GM21576 (cell line): Measurements from ENCODE around the gene ITPKB.

Source experiments
- ATAC-seq: cut with Tn5 transposase; IDR thresholded peaks from one replicate; pipeline ENCODE4 v1.9.1; 2021; ENCODE audit warnings: mild to moderate bottlenecking, moderate library complexity; ENCODE audit not compliant: unreplicated experiment

The ITPKB gene

DNA sequence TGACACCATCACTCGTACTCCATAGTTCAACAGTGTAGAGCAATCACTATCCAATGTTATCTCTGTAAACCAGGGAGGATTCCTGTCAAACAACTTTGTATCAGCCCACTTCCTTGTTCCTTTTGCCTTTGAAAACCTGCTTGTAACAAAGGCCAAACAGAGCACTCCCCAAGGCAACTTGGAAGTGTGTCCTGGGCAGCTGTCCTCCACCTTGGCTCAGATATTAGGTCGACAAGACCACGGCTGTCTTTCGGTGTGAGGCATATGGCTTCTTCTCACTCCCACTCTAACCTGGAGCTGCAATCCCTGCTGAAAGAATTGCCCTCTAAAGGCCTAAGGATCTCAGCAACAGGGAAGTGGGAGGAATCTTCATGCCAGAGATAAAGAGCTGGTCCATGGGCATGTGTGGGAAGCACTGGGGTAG is 66.7 kb downstream of the ITPKB start:
- ATAC-seq, result no peak

DNA sequence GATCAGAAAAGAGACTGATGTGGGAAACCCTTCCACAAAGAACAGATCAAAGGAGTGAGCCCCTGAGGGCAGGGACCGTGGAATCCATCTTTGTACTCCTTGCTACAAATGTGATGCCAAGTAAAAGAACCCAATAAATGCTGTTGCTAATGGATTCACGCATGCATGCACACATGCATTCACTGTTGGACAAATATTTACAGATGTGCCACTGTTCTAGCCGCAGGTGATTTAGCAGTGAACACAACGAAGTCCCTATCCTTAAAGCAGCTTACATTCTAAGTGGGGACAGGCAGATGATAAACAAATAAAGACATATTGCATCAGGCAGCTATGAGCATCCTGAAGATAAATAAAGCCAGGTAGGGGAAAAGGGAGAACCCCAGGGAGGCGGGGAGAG is 67.8 kb downstream of the ITPKB start:
- no peak for ATAC-seq

DNA sequence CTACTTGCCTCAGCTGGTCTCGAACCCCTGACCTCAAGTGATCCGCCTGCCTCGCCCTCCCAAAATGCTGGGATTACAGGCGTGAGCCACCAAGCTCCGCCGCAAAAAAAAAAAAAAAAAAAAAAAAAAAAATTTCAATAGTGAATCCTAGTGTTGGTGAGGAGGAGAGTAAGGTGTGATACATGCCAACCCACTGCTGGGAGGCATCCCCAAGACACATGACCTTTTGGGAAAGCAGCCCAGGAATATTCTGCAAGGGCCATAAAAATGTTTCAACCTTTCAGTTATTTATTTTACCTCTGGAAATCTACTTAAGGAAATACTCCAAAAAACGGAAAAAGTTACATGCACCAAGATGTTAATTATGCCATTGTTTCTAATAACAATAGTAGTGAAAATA is 69.0 kb downstream of the ITPKB start:
- ATAC-seq, result no peak

DNA sequence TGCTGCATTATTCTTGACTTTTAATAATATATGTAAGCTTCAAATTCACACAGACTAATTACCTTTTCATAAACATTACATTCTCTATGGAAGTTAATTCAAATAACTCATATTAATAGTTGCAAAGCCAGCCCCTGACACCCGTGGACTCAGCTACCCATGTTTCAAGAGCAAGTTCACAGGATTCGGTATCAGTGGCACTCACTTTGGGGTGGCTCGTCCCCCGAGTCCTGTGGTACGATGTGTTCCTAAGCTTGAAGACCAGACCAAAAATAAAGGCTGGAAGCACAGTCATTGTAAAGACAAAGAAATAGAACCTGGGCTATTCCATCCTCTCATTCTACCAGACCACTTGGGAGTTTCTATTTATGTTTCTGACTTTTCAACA is 70.9 kb downstream of the ITPKB start:
- ATAC-seq, result no peak

DNA sequence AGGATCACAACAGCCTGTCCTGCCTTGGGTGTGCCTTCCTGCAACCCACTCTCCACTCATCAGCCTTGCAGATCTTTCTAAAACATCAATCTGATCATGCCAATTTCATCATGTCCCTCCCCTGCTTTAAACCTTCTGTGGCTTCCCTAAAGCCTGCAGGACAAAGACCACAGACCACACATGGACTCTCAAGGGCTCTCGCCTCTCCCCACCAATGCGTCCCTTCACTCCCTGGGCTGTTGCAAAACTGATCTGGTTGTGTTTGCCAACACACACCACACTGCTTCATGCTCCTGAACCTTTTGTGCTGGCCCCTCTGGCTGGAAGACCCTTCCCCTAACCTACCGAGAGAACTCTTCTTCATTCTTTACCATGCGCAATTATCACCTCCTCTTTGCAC is 72.4 kb downstream of the ITPKB start:
- no peak for ATAC-seq

DNA sequence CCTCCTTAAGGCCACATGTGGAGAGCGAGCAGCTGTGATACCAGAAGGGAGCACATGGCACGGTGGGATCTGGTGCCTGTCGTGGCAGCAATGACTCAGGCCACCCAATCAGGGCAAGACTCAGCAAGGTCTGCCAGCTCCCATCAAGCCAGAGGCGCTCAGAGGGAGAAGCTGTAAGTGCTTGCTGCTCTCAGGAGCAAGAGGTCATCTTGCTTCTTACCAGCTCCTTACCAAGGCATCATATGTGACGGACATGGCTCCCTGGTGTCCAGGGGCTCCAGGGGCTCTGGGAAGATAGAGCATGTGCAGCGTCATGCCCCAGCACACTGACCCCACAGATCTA is 72.9 kb downstream of the ITPKB start:
- no peak for ATAC-seq

DNA sequence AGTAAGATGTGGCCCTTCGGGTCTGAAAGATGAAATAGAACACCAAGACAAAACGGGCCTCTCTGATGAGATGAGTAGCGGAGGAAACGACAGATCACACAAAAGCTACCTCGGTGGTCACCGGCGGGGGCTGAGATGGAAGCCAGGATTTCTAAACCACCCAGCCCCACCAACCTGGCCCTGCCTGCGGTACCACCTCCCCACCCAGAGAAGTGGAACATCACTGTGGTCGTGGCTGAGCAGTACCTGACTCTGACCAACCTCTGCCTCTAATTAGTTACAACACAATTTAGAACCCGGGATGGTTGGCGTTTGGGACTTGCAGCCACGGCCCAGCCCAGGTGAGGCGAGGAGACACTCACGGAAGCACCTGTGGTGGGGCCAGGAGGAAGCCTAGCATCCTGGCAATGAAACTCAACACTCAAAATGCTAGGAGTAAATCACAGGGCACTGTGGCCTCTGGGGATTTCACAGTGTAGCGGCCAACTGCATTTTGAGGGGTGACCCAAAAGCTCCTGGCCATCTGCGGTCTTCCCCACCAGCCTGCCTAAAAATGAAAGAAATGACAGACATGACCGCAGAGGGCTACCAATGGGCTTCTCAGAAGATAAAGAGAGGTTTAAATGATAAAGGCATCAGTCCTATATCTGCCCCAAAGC is 73.4 kb downstream of the ITPKB start:
- no peak for ATAC-seq

DNA sequence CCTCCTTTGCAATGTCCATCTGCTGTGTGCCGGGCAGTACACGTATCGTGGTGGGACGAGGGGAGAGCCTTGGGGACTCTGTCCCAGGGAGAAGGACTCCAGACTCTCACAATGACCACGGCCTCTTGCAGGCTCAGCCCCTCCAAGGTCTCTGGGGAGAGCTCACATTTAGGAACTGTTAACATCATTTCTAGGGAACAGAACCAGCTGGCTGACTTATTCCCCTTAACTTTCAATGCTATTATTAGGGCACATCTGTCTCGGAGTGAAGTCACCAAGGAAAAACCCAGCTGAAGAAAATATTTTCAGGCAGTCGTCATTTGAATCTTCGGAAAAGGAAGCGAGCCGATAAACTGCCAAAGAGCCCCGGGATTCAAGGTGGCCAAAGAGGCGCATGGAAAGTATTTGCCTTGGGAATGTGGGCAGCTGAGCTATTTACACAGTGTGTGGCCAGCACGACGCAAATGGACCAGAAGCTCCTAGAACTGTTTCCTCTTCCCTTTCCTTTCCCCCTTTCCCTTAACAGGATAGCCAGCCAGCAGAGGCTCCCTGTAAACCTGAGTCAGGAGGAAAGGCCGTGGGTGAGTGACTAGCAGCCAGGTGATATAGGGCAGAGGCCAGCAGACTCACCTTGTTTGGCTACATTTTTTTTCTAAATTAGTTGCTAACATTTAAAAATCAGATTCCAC is 74.5 kb downstream of the ITPKB start:
- no peak for ATAC-seq

DNA sequence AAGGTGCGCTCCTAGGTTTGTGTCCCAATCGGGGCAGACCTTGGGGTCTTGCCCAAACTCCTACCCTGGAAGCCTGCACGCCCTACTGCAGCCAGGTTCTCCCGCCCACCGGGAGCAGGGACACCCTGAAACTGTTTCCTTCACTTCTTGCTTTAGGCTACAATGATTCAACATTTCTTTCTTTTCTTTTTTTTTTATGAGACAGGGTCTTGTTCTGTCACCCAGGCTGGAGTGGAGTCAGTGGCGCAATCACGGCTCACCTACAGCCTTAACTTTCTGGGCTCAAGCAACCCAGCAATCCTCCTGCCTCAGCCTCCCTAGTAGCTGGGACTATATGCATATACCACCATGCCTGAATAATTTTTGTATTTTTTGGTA is 75.8 kb downstream of the ITPKB start:
- ATAC-seq, result no peak

DNA sequence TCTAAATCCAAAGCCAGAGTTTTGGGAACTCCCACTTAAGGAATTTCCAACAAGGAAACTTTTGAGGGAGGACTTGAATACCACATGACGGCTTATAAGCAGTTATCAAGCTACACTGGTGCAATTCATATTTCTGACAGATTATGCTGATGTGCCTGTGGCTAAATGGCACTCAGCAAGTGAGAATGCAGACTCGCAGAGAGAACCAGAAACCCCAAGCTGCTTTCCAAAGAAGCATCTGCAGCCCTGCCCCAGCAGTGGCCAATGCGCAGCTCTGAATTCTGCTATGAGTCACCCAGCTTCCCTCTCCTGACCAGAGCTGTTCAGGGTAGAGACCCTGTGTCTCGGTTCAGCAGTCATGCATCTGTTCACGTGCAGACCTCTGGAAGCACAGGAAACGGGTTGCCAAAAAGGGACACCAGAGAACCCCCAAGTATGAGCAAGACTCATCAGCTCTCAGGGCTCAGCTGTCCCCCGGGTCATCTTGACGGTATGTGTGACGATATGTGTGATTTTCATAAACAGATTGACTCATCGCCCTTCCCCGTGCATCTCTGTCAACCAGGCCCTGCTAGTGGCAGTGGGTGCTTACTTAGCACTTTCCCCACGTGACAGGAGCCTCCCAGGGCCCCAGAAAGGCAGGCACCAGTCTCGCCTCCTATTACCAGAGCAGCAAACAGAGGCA is 76.3 kb downstream of the ITPKB start:
- peak; percentile 95 for ATAC-seq

DNA sequence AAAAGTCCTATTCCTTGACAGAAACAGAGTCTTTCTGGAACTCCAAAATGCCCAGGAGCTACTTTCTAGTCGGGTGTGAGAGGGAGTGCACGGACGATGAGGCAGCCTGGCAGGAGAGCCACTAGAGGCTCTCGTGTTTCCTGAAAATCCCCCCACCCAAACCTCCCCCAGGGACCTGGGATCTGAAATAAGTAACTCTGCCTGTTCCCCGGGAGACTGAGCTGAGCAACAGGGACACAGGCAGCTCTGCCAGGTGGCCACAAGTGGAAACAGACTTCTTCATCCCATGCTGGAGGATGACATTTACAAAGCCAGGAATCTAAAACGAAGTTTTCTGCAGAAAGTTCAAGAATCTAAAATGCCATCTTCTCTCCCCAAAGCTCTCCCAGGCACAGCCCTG is 77.1 kb downstream of the ITPKB start:
- no peak for ATAC-seq

DNA sequence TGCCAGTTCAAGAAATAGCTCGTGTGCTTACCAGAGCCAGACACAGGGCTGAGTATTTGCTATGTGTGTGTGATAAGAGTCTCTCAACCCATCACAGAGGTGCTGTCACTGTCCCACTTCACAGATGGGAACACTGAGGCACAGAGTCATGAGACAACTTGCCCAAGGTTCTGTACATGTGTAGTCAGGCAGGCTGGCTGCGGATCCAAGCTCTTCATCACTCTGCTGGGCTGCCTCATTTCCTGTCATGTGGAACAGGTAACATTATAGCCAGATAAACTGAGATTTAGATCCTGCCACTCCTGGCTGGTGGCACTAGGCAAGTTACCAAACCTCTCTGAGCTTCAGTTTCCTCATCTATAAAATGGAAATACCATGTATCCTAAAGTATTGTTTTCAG is 77.8 kb downstream of the ITPKB start:
- no peak for ATAC-seq

DNA sequence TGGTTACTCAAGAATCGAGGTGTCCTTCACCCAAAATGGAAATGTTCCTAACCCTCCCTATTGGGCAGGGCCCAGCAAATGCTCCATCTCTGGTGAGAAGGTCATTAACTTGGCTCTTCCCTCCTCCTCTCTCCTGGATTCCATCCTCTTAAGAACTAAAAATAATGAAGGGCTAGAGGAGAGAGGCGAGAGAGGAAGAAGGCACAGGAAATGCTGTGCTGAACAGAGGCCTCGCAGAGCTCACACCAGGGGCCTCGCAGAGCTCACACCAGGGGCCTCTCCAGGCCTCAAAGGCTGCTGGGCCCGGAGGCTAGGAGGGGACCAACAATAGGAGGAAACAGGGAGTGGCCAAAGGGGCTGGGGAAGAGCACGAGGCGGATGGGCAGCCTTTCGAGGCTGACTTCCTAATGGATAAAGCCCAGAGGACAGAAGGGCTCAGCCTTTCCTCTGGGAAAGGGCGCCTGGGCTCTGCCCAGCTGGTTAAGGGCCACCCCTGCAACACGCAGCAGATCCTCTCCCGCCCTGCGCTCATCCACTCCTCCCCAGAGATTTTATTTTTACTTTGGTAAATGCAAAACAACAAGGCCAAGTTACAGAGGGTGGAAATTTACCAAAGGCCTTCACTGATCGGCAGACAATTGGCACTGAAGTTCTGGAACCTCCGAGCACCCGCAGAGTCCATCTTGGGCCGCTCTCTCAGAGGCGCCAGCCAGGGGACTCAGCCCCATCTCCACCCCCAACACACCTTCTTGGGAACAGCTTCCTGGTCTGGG is 78.5 kb downstream of the ITPKB start:
- ATAC-seq, result no peak

DNA sequence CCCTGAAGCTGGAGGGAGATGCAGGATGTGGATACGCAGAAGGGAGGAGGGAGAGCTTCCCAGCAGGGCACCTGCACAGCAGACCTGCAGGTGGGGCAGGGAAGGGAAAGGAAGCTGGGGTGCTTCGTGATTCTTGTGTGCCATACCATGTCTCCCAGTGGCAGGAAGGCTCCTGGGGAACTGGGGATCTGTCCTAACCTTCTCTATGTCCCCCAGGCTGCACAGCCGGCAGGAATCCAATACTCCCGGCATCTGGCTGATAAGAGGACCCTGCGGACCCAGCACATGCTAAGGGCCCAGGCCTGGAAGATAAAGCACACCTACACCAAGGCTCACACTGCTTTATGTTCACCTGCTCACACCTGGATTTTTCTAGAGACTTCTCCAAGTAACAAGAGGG is 79.4 kb downstream of the ITPKB start:
- ATAC-seq, result no peak

DNA sequence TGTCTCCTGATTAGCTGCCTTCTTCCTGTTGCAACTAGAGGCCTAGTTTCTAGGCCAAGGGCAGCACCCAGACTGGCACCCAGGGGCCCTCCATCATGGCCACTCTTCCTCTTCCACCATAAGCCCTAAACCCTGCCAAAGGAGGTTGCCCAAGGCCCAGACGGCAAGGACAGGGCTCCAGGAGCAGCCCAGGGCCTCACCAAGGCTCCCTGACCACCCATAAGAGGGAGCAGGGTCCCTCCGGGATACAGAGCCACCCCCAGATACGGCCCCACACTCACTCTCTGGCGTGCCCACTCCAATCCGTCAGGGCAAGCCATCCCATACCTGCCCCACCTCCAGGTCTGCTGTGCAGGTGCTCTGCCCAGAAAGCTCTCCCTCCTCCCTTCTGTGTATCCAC is 79.9 kb downstream of the ITPKB start:
- ATAC-seq, result no peak

DNA sequence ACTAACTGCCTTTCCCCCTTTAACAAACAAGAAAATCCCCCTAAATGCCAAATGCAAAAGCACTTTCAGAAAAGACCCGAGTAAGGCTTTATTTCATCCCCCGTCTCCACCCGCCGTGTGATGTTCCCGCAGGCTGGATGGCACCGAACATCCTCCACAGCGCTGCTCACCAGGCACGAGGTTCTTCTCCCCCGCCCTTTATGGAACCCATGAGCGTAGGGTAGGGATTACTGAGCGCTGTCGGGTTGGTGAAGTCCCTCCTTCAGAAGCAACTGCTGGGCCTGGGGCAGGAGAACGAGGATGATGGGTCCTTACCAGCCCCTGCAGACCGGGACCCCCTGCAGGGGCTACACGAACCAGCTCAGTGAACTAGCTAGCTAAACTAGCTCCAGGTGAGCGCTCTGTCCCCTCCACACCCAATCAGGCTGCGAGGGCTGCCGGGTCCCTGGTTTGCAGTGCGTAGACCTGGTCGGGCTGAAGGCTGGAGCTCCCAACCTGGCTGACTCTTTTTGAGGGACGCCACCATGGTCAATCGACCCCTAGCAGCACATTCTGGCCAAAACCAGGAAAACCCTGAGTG is 80.4 kb downstream of the ITPKB start:
- ATAC-seq, result no peak

DNA sequence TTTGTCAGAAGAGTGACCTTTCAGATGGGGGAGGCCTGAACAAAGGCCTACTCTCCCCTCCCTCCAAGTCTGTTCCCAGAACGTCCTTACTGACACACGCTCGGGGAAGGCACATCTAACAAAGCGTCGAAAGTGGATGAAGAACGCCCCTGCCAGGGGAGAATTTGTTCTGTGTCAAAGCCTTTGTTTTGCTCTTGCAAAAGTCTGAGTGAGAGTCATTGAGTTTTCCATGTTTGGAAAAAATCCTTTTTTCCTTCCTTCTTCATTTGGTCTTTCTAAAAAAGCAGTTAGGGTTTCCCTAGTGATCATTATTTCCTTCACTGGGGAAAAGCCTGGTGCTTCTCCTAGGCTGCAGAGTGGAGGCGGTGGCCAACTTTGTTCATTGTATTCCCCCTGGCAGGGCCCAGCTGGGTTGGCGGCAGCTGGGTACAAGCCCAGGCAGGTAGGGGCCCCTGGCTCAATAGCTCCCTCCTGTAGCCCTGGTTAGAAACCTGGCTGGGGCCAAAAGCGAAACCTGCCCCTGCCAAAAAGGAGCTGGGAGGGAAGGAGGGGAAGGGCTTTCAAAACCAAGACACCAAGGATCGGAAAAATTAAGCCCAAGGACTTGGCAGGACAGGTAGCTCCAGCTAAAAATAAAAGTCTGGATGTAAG is 81.1 kb downstream of the ITPKB start:
- ATAC-seq, result no peak

DNA sequence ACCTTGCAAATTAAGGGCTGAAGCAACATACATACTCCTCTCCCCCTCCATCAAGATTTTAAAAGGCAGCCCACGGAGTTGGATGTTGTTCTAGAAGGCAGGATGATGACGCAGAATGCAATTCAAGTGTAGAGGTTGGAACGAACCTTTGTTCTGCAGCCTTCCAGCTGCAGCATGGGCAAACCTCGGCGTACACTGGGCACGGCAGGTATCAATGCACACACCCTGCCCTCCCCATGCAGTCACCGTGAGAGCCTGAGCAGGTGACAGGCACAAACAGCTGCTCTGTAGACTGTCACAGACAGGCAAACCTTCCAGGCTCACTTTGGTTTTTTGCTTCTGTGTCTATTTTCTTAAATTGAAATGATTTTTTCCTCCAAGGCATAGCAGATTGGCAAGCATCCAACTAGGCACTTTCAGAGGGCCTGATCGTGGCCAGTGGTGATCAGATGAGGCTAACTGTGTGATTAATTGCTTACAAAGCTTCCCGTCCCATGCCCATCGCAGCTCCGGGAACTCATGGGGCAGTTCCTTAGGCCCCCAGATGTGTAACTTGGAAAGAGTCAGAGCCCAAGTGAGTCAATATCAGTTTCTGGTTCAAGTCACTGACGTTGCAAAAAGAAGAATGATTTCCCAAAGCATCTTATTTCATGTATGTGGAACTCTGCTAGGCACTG is 82.3 kb downstream of the ITPKB start:
- ATAC-seq, result no peak

DNA sequence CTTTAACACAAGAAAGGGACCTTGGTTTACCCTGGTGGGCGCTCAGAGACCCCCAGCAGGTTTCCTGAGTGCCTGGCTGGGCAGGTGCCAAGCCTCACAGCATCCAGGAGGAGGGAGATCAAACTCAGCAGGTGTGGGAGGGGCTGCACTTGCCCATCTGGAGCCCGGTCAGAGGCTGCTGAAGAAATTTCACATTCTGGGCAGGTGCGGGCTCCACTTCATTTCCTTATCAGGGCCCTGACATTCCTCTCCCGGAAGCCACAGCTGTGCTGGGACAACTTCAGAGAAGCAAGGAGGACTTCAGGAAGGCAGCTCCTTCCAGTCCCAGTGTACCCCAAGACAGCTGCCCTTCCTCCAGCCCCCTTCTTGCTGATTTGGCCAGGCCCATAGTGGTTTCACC is 82.9 kb downstream of the ITPKB start:
- ATAC-seq, result no peak
